Prostate gland (tissue), 2 donors: ENCODE results near the gene PRMT3. TPM values are rescaled to one million over a fixed set of nuclear protein-coding genes. Genes with fewer than 3 reads are reported as not detected.

Source experiments
- DNase-seq: peaks from one replicate; pipeline ENCODE4 v3.0.0-alpha.2; 2019; ENCODE audit warnings: low spot score
- H3K27ac ChIP-seq, 2 donors: fragments of 200-600 bp; sonication (generic); 2 replicates each; pipeline ENCODE4 v1.5.1; 2017 to 2019
- H3K27me3 ChIP-seq: fragments of 200-600 bp; sonication (generic); replicated peaks from 2 replicates; pipeline ENCODE4 v1.5.1; 2019; ENCODE audit not compliant: insufficient read depth
- H3K36me3 ChIP-seq, 2 donors: fragments of 200-600 bp; sonication (generic); 1 replicate in 1 of 2; 2 replicates in 1 of 2; pipeline versions ENCODE4 v1.5.1 to v1.8.1; 2017 to 2019
- H3K4me1 ChIP-seq: fragments of 200-600 bp; sonication (generic); replicated peaks from 2 replicates; pipeline ENCODE4 v1.5.1; 2019
- H3K4me3 ChIP-seq, 2 donors: fragments of 200-600 bp; sonication (generic); 2 replicates each; pipeline ENCODE4 v1.5.1; 2017 to 2019
- H3K9me3 ChIP-seq: fragments of 200-600 bp; sonication (generic); 2 replicates; pipeline ENCODE4 v1.5.1; 2017
- CTCF ChIP-seq, 4 experiments: fragments of 200-600 bp in 2 of 4; fragments of 450-650 bp in 2 of 4; sonication (generic) in 2 of 4; IDR thresholded peaks; 1 replicate in 3 of 4; 2 replicates in 1 of 4; pipeline ENCODE4 v1.5.1; 2016 to 2019; ENCODE audit warnings: antibody characterized with exemption in 4 of 4, mild to moderate bottlenecking in 2 of 4, moderate library complexity in 2 of 4
- POLR2A ChIP-seq: fragments of 450-650 bp; IDR thresholded peaks from one replicate; pipeline ENCODE4 v1.6.1; 2016; ENCODE audit warnings: antibody characterized with exemption, mild to moderate bottlenecking
- POLR2AphosphoS5 ChIP-seq: sonication (generic); formaldehyde crosslinking; IDR thresholded peaks from one replicate; pipeline ENCODE4 v1.6.1; 2017; ENCODE audit warnings: antibody characterized with exemption
- WGBS: methylation state at CpG from one replicate; pipeline ENCODE4 v1.1.5; 2018; 5-methylcytosine and 5-hydroxymethylcytosine counted together
- intact Hi-C: fragments of 100-400 bp; cut with DNase I; formaldehyde crosslinking; loops from one replicate; pipeline ENCODE4 v1.14.2; 2022
- total RNA-seq, 2 donors: library from RNA; depleted of rRNA; stranded (reverse); fragments of >200 nt; gene quantifications; one replicate each; pipeline ENCODE4 v1.1.0, GENCODE V29; 2016

Gene PRMT3
- total RNA-seq, 2 donors from 2014 or later, result 13.8 to 18.7 TPM

DNA sequence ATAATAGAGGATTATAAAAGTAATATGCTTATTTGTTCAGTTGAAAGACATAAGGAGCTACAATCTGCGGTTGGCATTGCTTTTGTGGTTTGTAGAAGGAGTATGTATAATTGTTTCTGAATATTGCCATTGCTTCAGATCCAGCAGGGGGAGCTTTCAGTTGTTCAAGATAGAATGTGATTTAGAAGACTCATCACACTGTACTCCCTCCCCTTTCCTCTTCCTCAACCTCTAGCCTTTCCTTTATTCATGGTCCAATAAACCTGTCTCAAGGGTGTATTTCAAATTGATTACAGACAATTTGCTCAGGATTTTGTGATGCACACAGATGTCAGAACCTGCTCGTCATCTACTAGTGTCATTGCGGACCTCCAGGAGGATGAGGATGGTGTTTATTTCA lies 9.8 kb downstream of the PRMT3 start:
- 79% methylated on average over 3 of the region's 3 CpGs for WGBS
- H3K27me3 ChIP-seq, result no peaks in the 10 kb centered on the region
- no peak overlapping the region for H3K4me3 ChIP-seq
- peak in 3 of 4 experiments; percentile 20 to 45 (median 38) for TF ChIP-seq CTCF (IDR thresholded peaks at IDR 0.05)
- no peak for TF ChIP-seq POLR2AphosphoS5
- no peaks in the 10 kb centered on the region for H3K36me3 ChIP-seq
- H3K9me3 ChIP-seq, result no peaks in the 10 kb centered on the region
- no peak overlapping the region for H3K27ac ChIP-seq
- intact Hi-C loops, result no loop called here
- no peak for DNase-seq
- H3K4me1 ChIP-seq, result no peaks in the 10 kb centered on the region

- H3K36me3 ChIP-seq, result no peaks in the 10 kb centered on the region
- TF ChIP-seq CTCF (IDR thresholded peaks at IDR 0.05), result no peak
- no peak for TF ChIP-seq POLR2A
- TF ChIP-seq POLR2AphosphoS5, result no peak
- H3K4me3 ChIP-seq, result no peak overlapping the region
- H3K4me1 ChIP-seq, result no peaks in the 10 kb centered on the region
- DNase-seq, result no peak
- WGBS, result 77% methylated on average over 2 of the region's 2 CpGs
- no peaks in the 10 kb centered on the region for H3K27me3 ChIP-seq
- intact Hi-C loops, result no loop called here
- no peak overlapping the region for H3K27ac ChIP-seq
- H3K9me3 ChIP-seq, result no peaks in the 10 kb centered on the region
Observed at GRCh38 chr11:20399498-20399897, 12.0 kb downstream of the PRMT3 start.

GRCh38 chr11:20403059-20403458 lies 15.5 kb downstream of the PRMT3 start:
- no peaks in the 10 kb centered on the region for H3K27me3 ChIP-seq
- no peaks in the 10 kb centered on the region for H3K4me1 ChIP-seq
- no peaks in the 10 kb centered on the region for H3K9me3 ChIP-seq
- WGBS, result 100% methylated on average over 1 of the region's 1 CpG
- no peak overlapping the region for H3K27ac ChIP-seq
- TF ChIP-seq POLR2AphosphoS5 (no peak), POLR2A (no peak), CTCF (IDR thresholded peaks at IDR 0.05) (no peak)
- intact Hi-C loops, result no loop called here
- H3K4me3 ChIP-seq, result no peak overlapping the region
- no peaks in the 10 kb centered on the region for H3K36me3 ChIP-seq
- no peak for DNase-seq

- no peak for DNase-seq
- H3K9me3 ChIP-seq, result no peaks in the 10 kb centered on the region
- no peaks in the 10 kb centered on the region for H3K27me3 ChIP-seq
- intact Hi-C loops, result no loop called here
- no peaks in the 10 kb centered on the region for H3K4me1 ChIP-seq
- TF ChIP-seq POLR2AphosphoS5, result no peak
- TF ChIP-seq CTCF (IDR thresholded peaks at IDR 0.05), result no peak
- TF ChIP-seq POLR2A, result no peak
- H3K36me3 ChIP-seq, result no peaks in the 10 kb centered on the region
- no peak overlapping the region for H3K27ac ChIP-seq
- no peak overlapping the region for H3K4me3 ChIP-seq
Observed at GRCh38 chr11:20406484-20406883, 19.0 kb downstream of the PRMT3 start.

- H3K36me3 ChIP-seq, result no peaks in the 10 kb centered on the region
- H3K9me3 ChIP-seq, result no peaks in the 10 kb centered on the region
- H3K4me1 ChIP-seq, result no peaks in the 10 kb centered on the region
- no peak for DNase-seq
- H3K27me3 ChIP-seq, result no peaks in the 10 kb centered on the region
- TF ChIP-seq POLR2A (no peak), CTCF (IDR thresholded peaks at IDR 0.05) (no peak), POLR2AphosphoS5 (no peak)
- 63% methylated on average over 3 of the region's 3 CpGs for WGBS
- H3K4me3 ChIP-seq, result no peak overlapping the region
- intact Hi-C loops, result no loop called here
- no peak overlapping the region for H3K27ac ChIP-seq
Observed at GRCh38 chr11:20407344-20407743, 19.8 kb downstream of the PRMT3 start.
